Measurements from ENCODE around the gene IL12A.

Gene IL12A

GRCh38 chr3:159977295-159977694, 11.3 kb upstream of the IL12A start:
- H3K4me1 Mint-ChIP-seq, result no peaks in the 10 kb centered on the region
- H3K4me3 Mint-ChIP-seq, result no peak overlapping the region
- no peak overlapping the region for H3K27ac Mint-ChIP-seq
- H3K36me3 Mint-ChIP-seq, result no peaks in the 10 kb centered on the region
- no peak for DNase-seq
- CTCF ChIA-PET, result interaction anchor here (3.0 kb wide), 1 partner anchor 10 kb away, joined by 9 read pairs; the partner anchor contains the start of gene IL12A
- H3K9me3 Mint-ChIP-seq, result no peaks in the 10 kb centered on the region
- H3K27me3 Mint-ChIP-seq, result peaks cover 17% of the 10 kb centered on the region

GRCh38 chr3:159978353-159978752, 10.3 kb upstream of the IL12A start:
- CTCF ChIA-PET, result interaction anchor here (3.0 kb wide), 1 partner anchor 9 kb away, joined by 9 read pairs; the partner anchor contains the start of gene IL12A
- H3K4me3 Mint-ChIP-seq, result no peak overlapping the region
- H3K27ac Mint-ChIP-seq, result no peak overlapping the region
- no peaks in the 10 kb centered on the region for H3K9me3 Mint-ChIP-seq
- H3K27me3 Mint-ChIP-seq, result peaks cover 12% of the 10 kb centered on the region
- H3K4me1 Mint-ChIP-seq, result no peaks in the 10 kb centered on the region
- no peak for DNase-seq
- no peaks in the 10 kb centered on the region for H3K36me3 Mint-ChIP-seq

- Mint-ChIP-seq H3K27me3 (peaks cover 13% of the 10 kb centered on the region), H3K27ac (no peak overlapping the region), H3K9me3 (no peaks in the 10 kb centered on the region), H3K36me3 (no peaks in the 10 kb centered on the region), H3K4me3 (no peak overlapping the region), H3K4me1 (no peaks in the 10 kb centered on the region)
- CTCF ChIA-PET, result interaction anchor here (0.7 to 3.0 kb wide), 2 partner anchors 9 to 93 kb away, joined by 3 to 9 read pairs; partner anchors contain the start of gene IL12A
- no peak for DNase-seq
These were observed 9.5 kb upstream of the IL12A start for GRCh38 chr3:159978918-159979703.

- no peak for DNase-seq
- Mint-ChIP-seq H3K27me3 (peaks cover 9% of the 10 kb centered on the region), H3K9me3 (no peaks in the 10 kb centered on the region), H3K4me3 (no peak overlapping the region), H3K36me3 (no peaks in the 10 kb centered on the region), H3K4me1 (peaks cover 4% of the 10 kb centered on the region), H3K27ac (no peak overlapping the region)
- CTCF ChIA-PET, result no interaction called here
These were observed 6.1 kb upstream of the IL12A start for GRCh38 chr3:159982442-159982974.

GRCh38 chr3:159987291-159987711, 1.3 kb upstream of the IL12A start:
- Mint-ChIP-seq H3K27me3 (peaks cover 32% of the 10 kb centered on the region), H3K27ac (no peak overlapping the region), H3K9me3 (no peaks in the 10 kb centered on the region), H3K4me1 (peaks cover 14% of the 10 kb centered on the region), H3K4me3 (no peak overlapping the region), H3K36me3 (no peaks in the 10 kb centered on the region)
- no peak for DNase-seq
- CTCF ChIA-PET, result interaction anchor here (0.6 to 7.1 kb wide), 13 partner anchors 9 to 500 kb away, joined by 3 to 94 read pairs (median 4); no protein-coding TSS in a partner anchor

- Mint-ChIP-seq H3K36me3 (no peaks in the 10 kb centered on the region), H3K9me3 (no peaks in the 10 kb centered on the region), H3K27me3 (peaks cover 28% of the 10 kb centered on the region), H3K4me1 (peaks cover 14% of the 10 kb centered on the region), H3K4me3 (peak overlapping the region; percentile 19), H3K27ac (no peak overlapping the region)
- no peak for DNase-seq
- CTCF ChIA-PET, result interaction anchor here (0.6 to 7.1 kb wide), 9 partner anchors 9 to 235 kb away, joined by 3 to 94 read pairs (median 4); partner anchors contain the start of gene C3orf80
These were observed 1.6 kb downstream of the IL12A start for GRCh38 chr3:159989973-159990846.

- Mint-ChIP-seq H3K9me3 (no peaks in the 10 kb centered on the region), H3K27me3 (peaks cover 28% of the 10 kb centered on the region), H3K27ac (no peak overlapping the region), H3K36me3 (no peaks in the 10 kb centered on the region), H3K4me1 (peaks cover 14% of the 10 kb centered on the region), H3K4me3 (no peak overlapping the region)
- CTCF ChIA-PET, result interaction anchor here (1.1 to 7.1 kb wide), 3 partner anchors 13 to 172 kb away, joined by 3 to 94 read pairs (median 5); no protein-coding TSS in a partner anchor
- DNase-seq, result no peak
These were observed 3.0 kb downstream of the IL12A start for GRCh38 chr3:159991591-159991990.

GRCh38 chr3:159992589-159992988, 4.0 kb downstream of the IL12A start:
- H3K36me3 Mint-ChIP-seq, result no peaks in the 10 kb centered on the region
- H3K27ac Mint-ChIP-seq, result no peak overlapping the region
- DNase-seq, result no peak
- no peaks in the 10 kb centered on the region for H3K9me3 Mint-ChIP-seq
- H3K27me3 Mint-ChIP-seq, result peaks cover 26% of the 10 kb centered on the region
- CTCF ChIA-PET, result interaction anchor here (7.1 kb wide), 1 partner anchor 12 kb away, joined by 94 read pairs; no protein-coding TSS in a partner anchor
- peaks cover 10% of the 10 kb centered on the region for H3K4me1 Mint-ChIP-seq
- H3K4me3 Mint-ChIP-seq, result no peak overlapping the region

- Mint-ChIP-seq H3K9me3 (no peaks in the 10 kb centered on the region), H3K4me1 (no peaks in the 10 kb centered on the region), H3K4me3 (no peak overlapping the region), H3K27ac (no peak overlapping the region), H3K27me3 (peaks cover 13% of the 10 kb centered on the region), H3K36me3 (no peaks in the 10 kb centered on the region)
- DNase-seq, result no peak
- CTCF ChIA-PET, result interaction anchor here (1.1 to 3.5 kb wide), 3 partner anchors 9 to 165 kb away, joined by 3 to 18 read pairs (median 4); no protein-coding TSS in a partner anchor
These were observed 5.5 kb downstream of the IL12A start for GRCh38 chr3:159994182-159994581.

- no peak for DNase-seq
- no peak overlapping the region for H3K4me3 Mint-ChIP-seq
- CTCF ChIA-PET, result interaction anchor here (1.0 to 3.5 kb wide), 5 partner anchors 8 to 166 kb away, joined by 3 to 18 read pairs (median 4); no protein-coding TSS in a partner anchor
- H3K27ac Mint-ChIP-seq, result no peak overlapping the region
- no peaks in the 10 kb centered on the region for H3K36me3 Mint-ChIP-seq
- no peaks in the 10 kb centered on the region for H3K4me1 Mint-ChIP-seq
- peaks cover 6% of the 10 kb centered on the region for H3K27me3 Mint-ChIP-seq
- no peaks in the 10 kb centered on the region for H3K9me3 Mint-ChIP-seq
These were observed 6.5 kb downstream of the IL12A start for GRCh38 chr3:159995091-159995490.

- Mint-ChIP-seq H3K27ac (no peak overlapping the region), H3K36me3 (no peaks in the 10 kb centered on the region), H3K4me3 (no peak overlapping the region), H3K9me3 (no peaks in the 10 kb centered on the region), H3K27me3 (no peaks in the 10 kb centered on the region), H3K4me1 (no peaks in the 10 kb centered on the region)
- no peak for DNase-seq
- CTCF ChIA-PET, result interaction anchor here (1.0 to 3.5 kb wide), 3 partner anchors 10 to 35 kb away, joined by 3 to 18 read pairs (median 4); no protein-coding TSS in a partner anchor
These were observed 7.4 kb downstream of the IL12A start for GRCh38 chr3:159996018-159996417.

- H3K9me3 Mint-ChIP-seq, result no peaks in the 10 kb centered on the region
- H3K4me3 Mint-ChIP-seq, result no peak overlapping the region
- DNase-seq, result no peak
- no peaks in the 10 kb centered on the region for H3K27me3 Mint-ChIP-seq
- H3K36me3 Mint-ChIP-seq, result no peaks in the 10 kb centered on the region
- no peaks in the 10 kb centered on the region for H3K4me1 Mint-ChIP-seq
- H3K27ac Mint-ChIP-seq, result no peak overlapping the region
- CTCF ChIA-PET, result interaction anchor here (0.9 kb wide), 1 partner anchor 10 kb away, joined by 5 read pairs; no protein-coding TSS in a partner anchor
These were observed 8.3 kb downstream of the IL12A start for GRCh38 chr3:159996959-159997358.

- H3K4me1 Mint-ChIP-seq, result no peaks in the 10 kb centered on the region
- no peaks in the 10 kb centered on the region for H3K36me3 Mint-ChIP-seq
- DNase-seq, result no peak
- H3K27ac Mint-ChIP-seq, result no peak overlapping the region
- no peaks in the 10 kb centered on the region for H3K27me3 Mint-ChIP-seq
- CTCF ChIA-PET, result interaction anchor here (1.0 to 7.3 kb wide), 4 partner anchors 12 to 115 kb away, joined by 3 to 106 read pairs (median 50); partner anchors contain the start of gene IL12A
- H3K9me3 Mint-ChIP-seq, result no peaks in the 10 kb centered on the region
- H3K4me3 Mint-ChIP-seq, result no peak overlapping the region
These were observed 12.6 kb downstream of the IL12A start for GRCh38 chr3:160001148-160001760.

All from activated naive CD4-positive, alpha-beta T cell treated with anti-CD3 and anti-CD28 coated beads, Interleukin-2, amount 10 ng/mL, durations not matched to agents 7 days and 5 days (primary cell).